Renal pelvis (tissue), 3 donors: ENCODE measurements around the gene IMPACT. TPM values are rescaled to one million over a fixed set of nuclear protein-coding genes. Genes with fewer than 3 reads are reported as not detected.

Source experiments
- polyA plus RNA-seq, 3 donors: library from polyadenylated mRNA; unstranded; fragments of 120-200 nt; gene quantifications; one replicate each; pipeline ENCODE4 v1.2.1, GENCODE V29; 2013; ENCODE audit not compliant: insufficient read length in 3 of 3

The IMPACT gene
- polyA plus RNA-seq, 3 donors: 50.5 to 53.8 (median 52.9) TPM

Other genes with a start within 250 kb of the IMPACT start
- gene OSBPL1A, start 28.8 kb upstream of the IMPACT start, polyA plus RNA-seq: 10 to 100 TPM; 46.5 to 53.1 (median 48.5) TPM
- under 1 TPM; 0.07 to 0.14 (median 0.13) TPM for gene HRH4, start 34.0 kb downstream of the IMPACT start, polyA plus RNA-seq